ENCODE data around the gene PTPN23. TPM values are rescaled to one million over a fixed set of nuclear protein-coding genes. Genes with fewer than 3 reads are reported as not detected.

The PTPN23 gene
- total and polyA plus RNA-seq, 2 of the 8 experiments (the other 6 are each of a cell fraction or from before 2014, with no cell fraction given): 2.9 to 46.7 TPM

- no peak overlapping the region for H3K27ac ChIP-seq (ENCODE audit: low read depth, low read length)
- no peak overlapping the region for H3K4me2 ChIP-seq (ENCODE audit: insufficient read depth in 1 of 2, low read depth in 2 of 2, low read length in 2 of 2)
- CTCF ChIA-PET (ENCODE audit: partially characterized antibody): interaction anchor here (0.5 to 2.1 kb wide), 6 partner anchors 10 to 48 kb away, joined by 3 to 8 read pairs (median 3); no protein-coding TSS in a partner anchor
- TF ChIP-seq EP300 (IDR thresholded peaks at IDR 0.05; ENCODE audit: borderline replicate concordance in 1 of 2, low read depth in 2 of 2, low read length in 2 of 2) (no peak), GABPA (IDR thresholded peaks at IDR 0.05; ENCODE audit: borderline replicate concordance, insufficient read depth, low read length) (no peak), TCF12 (IDR thresholded peaks at IDR 0.05; ENCODE audit: low read depth, low read length) (no peak), E2F6 (IDR thresholded peaks at IDR 0.05) (no peak), CHD2 (IDR thresholded peaks at IDR 0.05; ENCODE audit: low read length) (no peak), BACH1 (IDR thresholded peaks at IDR 0.05; ENCODE audit: low read length) (no peak)
These were observed 14.1 kb downstream of the PTPN23 start for GRCh38 chr3:47394881-47395280.

More at GRCh38 chr3:47394881-47395280, 14.1 kb downstream of the PTPN23 start:
- no peak overlapping the region for H3K9ac ChIP-seq (replicated peaks in 1 of 4; ENCODE audit: extremely low read depth in 1 of 4, low read depth in 3 of 4, low read length in 3 of 4)
- H3K4ac ChIP-seq (replicated peaks; ENCODE audit: insufficient read length, low read depth, low read length): no peak overlapping the region
- H3K36me3 ChIP-seq (ENCODE audit: control insufficient read depth in 2 of 4, insufficient read depth in 4 of 4, low read length in 3 of 4): peaks cover 0 to 4% (median 1%) of the 10 kb centered on the region in 4 experiments; a peak in 2 of 8 replicates
- H2BK5ac ChIP-seq (ENCODE audit: low read depth, low read length): peak overlapping the region; percentile 28; the same call in 1 of the 2 replicates
- no peak overlapping the region for H2BK15ac ChIP-seq (ENCODE audit: low read length)
- no peaks in the 10 kb centered on the region for H3K9me3 ChIP-seq (ENCODE audit: insufficient read depth in 2 of 2, low read depth in 1 of 2, low read length in 1 of 2)
- no peak overlapping the region for H3K23ac ChIP-seq (ENCODE audit: insufficient read length)
- no peak overlapping the region for H2BK12ac ChIP-seq (ENCODE audit: low read depth, low read length)
- no peak overlapping the region for H3K4me3 ChIP-seq (ENCODE audit: extremely low read depth in 1 of 4, insufficient read depth in 2 of 4, low read depth in 3 of 4, low read length in 4 of 4)
- no peak overlapping the region for H4K91ac ChIP-seq (replicated peaks; ENCODE audit: insufficient read length, low read length)
- H4K8ac ChIP-seq (ENCODE audit: extremely low read depth, insufficient read depth, low read length): no peak overlapping the region
- H4K5ac ChIP-seq (ENCODE audit: insufficient read length, low read depth, low read length): no peak overlapping the region
- H4K20me1 ChIP-seq (replicated peaks in 1 of 2; ENCODE audit: control insufficient read depth in 1 of 2, insufficient read depth in 2 of 2, low read length in 2 of 2): peaks cover 0 to 12% of the 10 kb centered on the region in 2 experiments
- H2AFZ ChIP-seq (ENCODE audit: low read length): no peak overlapping the region
- no peak overlapping the region for H2BK120ac ChIP-seq (replicated peaks; ENCODE audit: low read depth, low read length)
- no peak overlapping the region for H3K18ac ChIP-seq (ENCODE audit: extremely low read depth, low read length)
- H3K79me1 ChIP-seq (ENCODE audit: low read depth, low read length): peaks cover 18% of the 10 kb centered on the region; the same call in 1 of the 2 replicates
- H3K79me2 ChIP-seq (ENCODE audit: control insufficient read depth in 1 of 2, insufficient read depth in 2 of 2, low read length in 2 of 2): peaks cover 0 to 45% of the 10 kb centered on the region in 2 experiments; a peak in 3 of 4 replicates
- POLR2A ChIA-PET (ENCODE audit: partially characterized antibody): interaction anchor here (1.6 kb wide), 1 partner anchor 18 kb away, joined by 3 read pairs; no protein-coding TSS in a partner anchor
- no peaks in the 10 kb centered on the region for H3K27me3 ChIP-seq (replicated peaks in 1 of 4; ENCODE audit: control insufficient read depth in 3 of 4, extremely low read depth in 1 of 4, insufficient read depth in 3 of 4, low read length in 3 of 4)
- no peak overlapping the region for H2BK20ac ChIP-seq (ENCODE audit: low read length)
- no peaks in the 10 kb centered on the region for H3K23me2 ChIP-seq (ENCODE audit: low read depth, low read length)
- H3K4me1 ChIP-seq (replicated peaks in 1 of 4; ENCODE audit: control insufficient read depth in 3 of 4, insufficient read depth in 4 of 4, low read length in 3 of 4): no peaks in the 10 kb centered on the region
- no peak for FAIRE-seq
- no peak for DNase-seq (ENCODE audit: low read depth in 1 of 2, low spot score in 2 of 2)
- H2AK5ac ChIP-seq (ENCODE audit: low read depth, low read length): no peak overlapping the region
- H3K14ac ChIP-seq (ENCODE audit: insufficient read length): no peak overlapping the region
- WGBS, 2 experiments (ENCODE audit: extremely low coverage in 1 of 2, insufficient coverage in 1 of 2, insufficient read length in 1 of 2, insufficient replicate concordance in 2 of 2, low coverage in 1 of 2, low lambda C conversion rate in 2 of 2, missing lambda C conversion rate in 1 of 2): 91% methylated on average over 3 of the region's 3 CpGs; no CpG with 5 or more reads in 1 of the 2 experiments
- no peak overlapping the region for H3K56ac ChIP-seq (replicated peaks; ENCODE audit: insufficient read length, low read depth, low read length)
